Peyer's patch (tissue), 4 donors: Measurements from ENCODE around the gene COL6A3.

Experiments used
- POLR2A ChIP-seq, 2 donors: fragments of 450-650 bp; IDR thresholded peaks; one replicate each; pipeline ENCODE4 v1.5.1; 2017; ENCODE audit warnings: antibody characterized with exemption in 2 of 2, mild to moderate bottlenecking in 2 of 2, moderate library complexity in 2 of 2
- TF ChIP-seq, protein P1 (sequence below), 6 experiments: fragments of 450-650 bp in 4 of 6; fragments of 200-600 bp in 2 of 6; sonication (generic) in 1 of 6; IDR thresholded peaks; one replicate each; pipeline ENCODE4 v1.5.1; 2017 to 2019; ENCODE audit warnings: antibody characterized with exemption in 6 of 6, mild to moderate bottlenecking in 3 of 6, moderate library complexity in 1 of 6

DNA sequence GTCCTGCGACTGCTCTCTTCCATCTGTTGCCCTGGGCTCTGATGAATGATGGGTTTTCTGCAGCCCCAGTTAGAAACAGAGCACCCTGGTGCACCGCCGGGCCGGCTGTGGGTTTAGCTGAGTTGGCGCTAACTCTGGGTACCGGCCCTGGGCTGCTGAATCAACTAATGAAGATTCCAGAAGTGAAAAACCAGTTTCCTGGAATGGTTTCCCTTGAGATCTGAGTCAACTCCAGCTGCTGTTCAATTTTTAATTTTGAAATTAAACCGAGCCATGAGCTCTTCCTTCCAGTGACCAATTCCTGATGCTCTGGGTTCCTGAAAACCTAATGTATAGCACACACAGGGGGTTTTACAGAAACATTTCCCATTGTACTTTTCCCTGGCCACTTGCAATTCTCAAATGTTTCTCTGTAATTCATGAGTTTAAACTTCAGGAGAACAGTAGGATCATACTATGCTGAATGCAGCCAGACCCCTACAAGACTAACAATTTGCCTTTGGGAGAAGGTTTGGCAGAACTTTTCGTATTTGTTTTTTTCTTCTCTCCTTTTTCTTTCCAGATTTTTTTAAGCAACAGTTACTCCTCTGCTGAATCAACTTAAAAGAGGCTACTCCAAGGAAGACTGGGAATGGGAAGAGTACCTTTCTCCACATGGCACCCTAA, 5.5 kb downstream of the COL6A3 start:
- TF ChIP-seq POLR2A (IDR thresholded peaks at IDR 0.05), result no peak
- TF ChIP-seq, protein P1, sequence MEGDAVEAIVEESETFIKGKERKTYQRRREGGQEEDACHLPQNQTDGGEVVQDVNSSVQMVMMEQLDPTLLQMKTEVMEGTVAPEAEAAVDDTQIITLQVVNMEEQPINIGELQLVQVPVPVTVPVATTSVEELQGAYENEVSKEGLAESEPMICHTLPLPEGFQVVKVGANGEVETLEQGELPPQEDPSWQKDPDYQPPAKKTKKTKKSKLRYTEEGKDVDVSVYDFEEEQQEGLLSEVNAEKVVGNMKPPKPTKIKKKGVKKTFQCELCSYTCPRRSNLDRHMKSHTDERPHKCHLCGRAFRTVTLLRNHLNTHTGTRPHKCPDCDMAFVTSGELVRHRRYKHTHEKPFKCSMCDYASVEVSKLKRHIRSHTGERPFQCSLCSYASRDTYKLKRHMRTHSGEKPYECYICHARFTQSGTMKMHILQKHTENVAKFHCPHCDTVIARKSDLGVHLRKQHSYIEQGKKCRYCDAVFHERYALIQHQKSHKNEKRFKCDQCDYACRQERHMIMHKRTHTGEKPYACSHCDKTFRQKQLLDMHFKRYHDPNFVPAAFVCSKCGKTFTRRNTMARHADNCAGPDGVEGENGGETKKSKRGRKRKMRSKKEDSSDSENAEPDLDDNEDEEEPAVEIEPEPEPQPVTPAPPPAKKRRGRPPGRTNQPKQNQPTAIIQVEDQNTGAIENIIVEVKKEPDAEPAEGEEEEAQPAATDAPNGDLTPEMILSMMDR (IDR thresholded peaks at IDR 0.05), result no peak
